ENCODE data around the gene ATP8A2.
"Not testable (repeated sequence)": the region's sequence is repeated elsewhere in the genome, so short reads cannot be mapped to it uniquely, and the experiment has no call there.

ATP8A2 gene

DNA sequence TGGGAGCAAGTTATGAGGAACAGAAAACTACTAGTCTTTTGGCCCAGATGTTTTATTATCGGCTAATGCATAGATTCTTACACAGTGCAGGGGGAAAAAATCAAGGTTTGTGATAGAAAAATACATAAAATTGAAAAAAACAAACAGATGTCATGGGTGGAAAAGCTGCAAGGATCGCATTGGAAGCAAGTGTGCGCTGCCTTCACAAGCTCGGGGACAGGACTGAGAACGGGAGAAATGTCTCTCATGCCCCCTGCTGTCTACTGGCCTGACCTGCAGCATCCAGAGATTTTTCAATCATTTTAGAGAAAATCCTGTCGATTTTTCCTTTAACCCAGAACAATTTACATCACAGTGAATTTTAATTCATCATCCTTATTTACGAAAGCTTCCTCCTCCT is 700.6 kb downstream of the ATP8A2 start:
- not testable (repeated sequence) for DNase-seq (ENCODE audit: low spot score)

GRCh38 chr13:26074706-26075105 is 702.9 kb downstream of the ATP8A2 start:
- no peak for DNase-seq (ENCODE audit: low spot score)
